H1 (cell line): ENCODE data around the gene WNT3A. TPM values are rescaled to one million over a fixed set of nuclear protein-coding genes. Genes with fewer than 3 reads are reported as not detected.
"Not testable (repeated sequence)": the region's sequence is repeated elsewhere in the genome, so short reads cannot be mapped to it uniquely, and the experiment has no call there.

Experiments used
- CTCF ChIA-PET: fragments of 300-600 bp; sonication (Branson Sonifier 250); formaldehyde crosslinking; loops from one replicate; lab custom pipeline; 2021; ENCODE audit not compliant: partially characterized antibody; lab: Charles Lee
- POLR2A ChIA-PET: fragments of 300-600 bp; sonication (Branson Sonifier 250); formaldehyde crosslinking; loops from one replicate; lab custom pipeline; 2021; ENCODE audit warnings: inconsistent platforms; ENCODE audit not compliant: partially characterized antibody; lab: Charles Lee
- DNase-seq, 2 experiments: peaks; one replicate each; pipeline versions ENCODE4 v3.0.0 to v3.0.0-alpha.2; 2010 to 2022; ENCODE audit warnings: low spot score in 2 of 2, low read depth in 1 of 2, mixed read lengths in 1 of 2
- FAIRE-seq: peaks from 2 replicates; lab custom pipeline; 2011; peaks lifted over from hg19 to GRCh38; lab: Jason Lieb, UNC
- H2AFZ ChIP-seq: 2 replicates; pipeline ENCODE4 v1.8.1; 2012; ENCODE audit warnings: low read length, inconsistent platforms
- H2AK5ac ChIP-seq: 2 replicates; pipeline ENCODE4 v1.6.1; 2013; ENCODE audit warnings: low read depth, low read length
- H2BK120ac ChIP-seq: replicated peaks from 2 replicates; pipeline ENCODE3; 2013; ENCODE audit warnings: low read depth, low read length, inconsistent platforms
- H2BK12ac ChIP-seq: 2 replicates; pipeline ENCODE4 v1.6.1; 2013; ENCODE audit warnings: low read depth, low read length
- H2BK15ac ChIP-seq: 2 replicates; pipeline ENCODE4 v1.6.1; 2013; ENCODE audit warnings: low read length
- H2BK20ac ChIP-seq: 2 replicates; pipeline ENCODE4 v1.6.1; 2013; ENCODE audit warnings: low read length
- H2BK5ac ChIP-seq: 2 replicates; pipeline ENCODE4 v1.6.1; 2013; ENCODE audit warnings: low read depth, low read length
- H3K14ac ChIP-seq: 2 replicates; pipeline ENCODE4 v1.6.1; 2013; ENCODE audit warnings: inconsistent platforms; ENCODE audit not compliant: insufficient read length
- H3K18ac ChIP-seq: 2 replicates; pipeline ENCODE4 v1.6.1; 2013; ENCODE audit warnings: low read length; ENCODE audit errors: extremely low read depth
- H3K23ac ChIP-seq: 2 replicates; pipeline ENCODE4 v1.6.1; 2013; ENCODE audit warnings: inconsistent platforms; ENCODE audit not compliant: insufficient read length
- H3K23me2 ChIP-seq: 2 replicates; pipeline ENCODE4 v1.6.1; 2013; ENCODE audit warnings: low read depth, low read length
- H3K27ac ChIP-seq: 2 replicates; pipeline ENCODE4 v1.6.1; 2011; ENCODE audit warnings: low read depth, low read length, inconsistent platforms
- H3K27me3 ChIP-seq, 4 experiments: replicated peaks in 1 of 4; 1 replicate in 1 of 4; 2 replicates in 3 of 4; pipeline versions ENCODE4 v1.6.1 to v1.8.1; 2011 to 2013; ENCODE audit warnings: low read length in 3 of 4, mild to moderate bottlenecking in 3 of 4, inconsistent platforms in 2 of 4, mixed read lengths in 2 of 4, moderate library complexity in 1 of 4; ENCODE audit not compliant: control insufficient read depth in 3 of 4, insufficient read depth in 3 of 4; ENCODE audit errors: extremely low read depth in 1 of 4
- H3K36me3 ChIP-seq, 4 experiments: 2 replicates each; pipeline versions ENCODE4 v1.6.1 to v1.8.1; 2011 to 2013; ENCODE audit warnings: mild to moderate bottlenecking in 4 of 4, low read length in 3 of 4, moderate library complexity in 2 of 4, control low read depth in 1 of 4, inconsistent platforms in 1 of 4; ENCODE audit not compliant: insufficient read depth in 4 of 4, control insufficient read depth in 2 of 4
- H3K4ac ChIP-seq: replicated peaks from 2 replicates; pipeline ENCODE3; 2013; ENCODE audit warnings: low read length, low read depth, mixed read lengths, inconsistent platforms; ENCODE audit not compliant: insufficient read length
- H3K4me1 ChIP-seq, 4 experiments: replicated peaks in 1 of 4; 1 replicate in 1 of 4; 2 replicates in 3 of 4; pipeline versions ENCODE4 v1.6.1 to v1.8.1; 2011 to 2013; ENCODE audit warnings: low read length in 3 of 4, inconsistent platforms in 2 of 4, mixed read lengths in 1 of 4; ENCODE audit not compliant: insufficient read depth in 4 of 4, control insufficient read depth in 3 of 4
- H3K4me2 ChIP-seq, 2 experiments: 2 replicates each; pipeline versions ENCODE4 v1.6.1 to v1.8.1; 2011 to 2013; ENCODE audit warnings: low read depth in 2 of 2, low read length in 2 of 2, control low read depth in 1 of 2, inconsistent platforms in 1 of 2, mild to moderate bottlenecking in 1 of 2; ENCODE audit not compliant: insufficient read depth in 1 of 2
- H3K4me3 ChIP-seq, 4 experiments: fragments of 200-600, 300-600 bp in 1 of 4; sonication (generic), shearing (Covaris generic), sonication (Bioruptor Twin) in 1 of 4; 2 replicates each; pipeline versions ENCODE4 v1.5.1 to v1.8.1; 2011 to 2016; ENCODE audit warnings: low read length in 4 of 4, low read depth in 3 of 4, control low read depth in 2 of 4, inconsistent platforms in 2 of 4, mild to moderate bottlenecking in 2 of 4, mixed read lengths in 1 of 4, moderate library complexity in 1 of 4; ENCODE audit not compliant: insufficient read depth in 2 of 4; ENCODE audit errors: extremely low read depth in 1 of 4
- H3K56ac ChIP-seq: replicated peaks from 2 replicates; pipeline ENCODE3; 2013; ENCODE audit warnings: low read depth, mild to moderate bottlenecking, mixed read lengths, low read length, inconsistent platforms; ENCODE audit not compliant: insufficient read length
- H3K79me1 ChIP-seq: 2 replicates; pipeline ENCODE4 v1.6.1; 2013; ENCODE audit warnings: low read depth, low read length, control low read depth
- H3K79me2 ChIP-seq, 2 experiments: 2 replicates each; pipeline versions ENCODE4 v1.6.1 to v1.8.1; 2012 to 2013; ENCODE audit warnings: low read length in 2 of 2, mild to moderate bottlenecking in 2 of 2, inconsistent platforms in 1 of 2; ENCODE audit not compliant: insufficient read depth in 2 of 2, control insufficient read depth in 1 of 2
- H3K9ac ChIP-seq, 4 experiments: replicated peaks in 1 of 4; 1 replicate in 1 of 4; 2 replicates in 3 of 4; pipeline versions ENCODE4 v1.6.1 to v1.8.1; 2011 to 2013; ENCODE audit warnings: low read depth in 3 of 4, low read length in 3 of 4, control low read depth in 2 of 4, mild to moderate bottlenecking in 2 of 4, moderate library complexity in 2 of 4, inconsistent platforms in 1 of 4; ENCODE audit errors: extremely low read depth in 1 of 4
- H3K9me3 ChIP-seq, 2 experiments: 2 replicates each; pipeline versions ENCODE4 v1.6.1 to v1.8.1; 2012 to 2013; ENCODE audit warnings: mild to moderate bottlenecking in 2 of 2, moderate library complexity in 2 of 2, control low read depth in 1 of 2, inconsistent platforms in 1 of 2, low read depth in 1 of 2, low read length in 1 of 2, mixed read lengths in 1 of 2; ENCODE audit not compliant: insufficient read depth in 2 of 2
- H4K20me1 ChIP-seq, 2 experiments: replicated peaks in 1 of 2; 2 replicates each; pipeline versions ENCODE3 to v1.8.1; 2011 to 2013; ENCODE audit warnings: inconsistent platforms in 2 of 2, low read length in 2 of 2, mild to moderate bottlenecking in 1 of 2; ENCODE audit not compliant: insufficient read depth in 2 of 2, control insufficient read depth in 1 of 2
- H4K5ac ChIP-seq: 2 replicates; pipeline ENCODE4 v1.6.1; 2013; ENCODE audit warnings: low read length, low read depth, mixed read lengths, inconsistent platforms; ENCODE audit not compliant: insufficient read length
- H4K8ac ChIP-seq: 2 replicates; pipeline ENCODE4 v1.8.0; 2013; ENCODE audit warnings: mild to moderate bottlenecking, moderate library complexity, low read length, inconsistent platforms; ENCODE audit not compliant: insufficient read depth; ENCODE audit errors: extremely low read depth
- H4K91ac ChIP-seq: replicated peaks from 2 replicates; pipeline ENCODE3; 2013; ENCODE audit warnings: low read length, mixed read lengths, inconsistent platforms; ENCODE audit not compliant: insufficient read length
- WGBS, 2 experiments: shearing (Covaris generic) in 1 of 2; methylation state at CpG; one replicate each; pipeline versions ENCODE4 v1.1.6 to v1.1.7; 2013 to 2015; ENCODE audit warnings: low lambda C conversion rate in 2 of 2, mixed read lengths in 2 of 2, inconsistent platforms in 1 of 2, low coverage in 1 of 2, missing lambda C conversion rate in 1 of 2; ENCODE audit not compliant: insufficient replicate concordance in 2 of 2, insufficient coverage in 1 of 2, insufficient read length in 1 of 2; ENCODE audit errors: extremely low coverage in 1 of 2, missing lambda C conversion rate in 1 of 2; 5-methylcytosine and 5-hydroxymethylcytosine counted together
- polyA plus RNA-seq, 7 experiments: library from polyadenylated mRNA; depleted of rRNA in 3 of 7; stranded (reverse) in 5 of 7; unstranded in 2 of 7; fragments of >200 nt in 5 of 7; fragments of 200-250 nt in 2 of 7; gene quantifications; 1 replicate in 5 of 7; 2 replicates in 1 of 7; 4 replicates in 1 of 7; pipeline versions ENCODE4 v1.2.1 to v1.2.3, GENCODE V29; 2011 to 2013; ENCODE audit warnings: missing spikeins in 2 of 7, mixed read lengths in 2 of 7
- total RNA-seq: library from RNA; stranded (reverse); fragmentation: NEBNext Ultra II Directional; extraction: Animal tissue kit (Norgen Biotek cat#: 25700); gene quantifications from 2 replicates; pipeline ENCODE4 v1.2.1, GENCODE V29; 2021

The WNT3A gene
- total and polyA plus RNA-seq, 2 of the 8 experiments (the other 6 are each of a cell fraction or from before 2014, with no cell fraction given): 0.08 to 0.19 TPM

DNA sequence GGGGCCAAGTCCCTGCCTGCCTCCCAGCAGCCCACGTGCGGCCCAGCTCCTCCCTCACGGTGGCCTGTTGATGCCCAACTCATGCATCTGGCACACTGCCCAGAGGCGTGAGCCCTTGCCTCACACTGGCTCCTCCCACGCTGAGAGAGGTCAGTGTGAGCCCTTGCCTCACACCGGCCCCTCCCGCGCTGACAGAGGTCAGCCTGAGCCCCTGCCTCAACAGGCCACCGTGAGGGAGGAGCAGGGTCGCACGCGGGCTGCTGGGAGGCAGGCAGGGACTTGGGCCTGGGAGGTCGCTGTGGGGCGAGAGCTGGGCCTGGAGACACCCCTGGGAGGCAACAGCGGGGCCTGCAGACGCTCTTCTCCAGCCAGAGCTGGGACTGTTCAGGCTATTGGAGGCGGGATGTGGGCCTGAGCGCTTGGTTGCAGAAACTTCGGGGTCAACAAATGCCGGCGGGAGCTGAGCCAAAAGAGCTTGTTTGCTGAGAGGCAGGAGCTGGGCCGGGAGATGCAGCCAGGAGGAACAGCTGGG lies 33.9 kb upstream of the WNT3A start:
- H2BK15ac ChIP-seq, FAIRE-seq, H3K4me1 ChIP-seq, H4K5ac ChIP-seq, H3K14ac ChIP-seq, H4K8ac ChIP-seq, H3K79me1 ChIP-seq, H2BK5ac ChIP-seq, H2BK120ac ChIP-seq, H3K18ac ChIP-seq, H3K4me3 ChIP-seq, H2AFZ ChIP-seq, H4K20me1 ChIP-seq, H3K56ac ChIP-seq, H3K9me3 ChIP-seq, POLR2A ChIA-PET, H3K23me2 ChIP-seq, H3K79me2 ChIP-seq, H3K4ac ChIP-seq, H2AK5ac ChIP-seq, H3K4me2 ChIP-seq, DNase-seq, H3K23ac ChIP-seq, H3K36me3 ChIP-seq, H2BK12ac ChIP-seq, H3K9ac ChIP-seq, H3K27ac ChIP-seq, H4K91ac ChIP-seq, H2BK20ac ChIP-seq, H3K27me3 ChIP-seq: not testable (repeated sequence)
- CTCF ChIA-PET: interaction anchor here (0.9 to 2.7 kb wide), 8 partner anchors 11 to 523 kb away, joined by 3 to 12 read pairs (median 4); no protein-coding TSS in a partner anchor
- 95% methylated on average over 22 of the region's 22 CpGs; no CpG with 5 or more reads in 1 of the 2 experiments for WGBS, 2 experiments

DNA sequence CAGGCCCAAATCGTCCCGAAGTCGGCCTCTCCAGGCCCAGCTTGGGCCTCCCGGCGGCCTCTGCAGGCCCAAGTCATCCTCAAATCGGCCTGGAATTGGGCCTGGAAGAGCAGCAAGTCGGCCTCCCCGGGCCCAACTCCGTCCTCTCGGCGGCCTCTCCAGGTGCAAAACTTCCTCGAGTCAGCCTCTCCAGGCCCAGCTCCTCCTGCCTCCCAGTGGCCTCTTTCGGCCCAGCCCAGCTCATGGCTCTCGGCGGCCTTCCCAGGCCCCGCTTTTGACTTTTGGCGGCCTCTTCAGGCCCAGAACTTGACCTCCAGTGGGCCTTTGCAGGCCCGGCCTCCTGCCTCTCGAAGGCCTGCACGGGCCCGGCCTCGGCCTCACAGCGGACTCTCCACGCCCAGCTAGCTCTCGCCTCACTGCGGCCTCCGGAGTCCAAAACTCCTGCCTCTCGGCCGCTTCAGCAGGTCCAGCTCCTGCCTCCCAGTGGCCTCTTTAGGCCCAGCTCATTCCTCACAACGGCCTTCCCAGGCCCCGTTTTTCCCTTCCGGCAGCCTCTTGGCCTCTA lies 33.0 kb upstream of the WNT3A start:
- H3K23me2 ChIP-seq, H2AK5ac ChIP-seq, H3K79me1 ChIP-seq, H3K9me3 ChIP-seq, H3K27ac ChIP-seq, H3K18ac ChIP-seq, H3K27me3 ChIP-seq, H3K4me1 ChIP-seq, H4K8ac ChIP-seq, H3K4ac ChIP-seq, H3K56ac ChIP-seq, H2BK15ac ChIP-seq, H2BK20ac ChIP-seq, H2BK5ac ChIP-seq, H4K5ac ChIP-seq, H3K79me2 ChIP-seq, H3K9ac ChIP-seq, H2BK12ac ChIP-seq, H2AFZ ChIP-seq, H3K36me3 ChIP-seq, H3K4me3 ChIP-seq, H3K4me2 ChIP-seq, H4K91ac ChIP-seq, H3K23ac ChIP-seq, POLR2A ChIA-PET, FAIRE-seq, H4K20me1 ChIP-seq, H2BK120ac ChIP-seq, H3K14ac ChIP-seq, DNase-seq: not testable (repeated sequence)
- WGBS, 2 experiments: 95% methylated on average over 21 of the region's 32 CpGs; no CpG with 5 or more reads in 1 of the 2 experiments
- CTCF ChIA-PET: interaction anchor here (0.9 to 2.7 kb wide), 7 partner anchors 20 to 524 kb away, joined by 3 to 12 read pairs (median 3); no protein-coding TSS in a partner anchor
